ENCODE data around the gene RPTOR.

GRCh38 chr17:80947200-80947940 is 402.7 kb downstream of the RPTOR start:
- TF ChIP-seq POLR2AphosphoS5 (IDR thresholded peaks at IDR 0.05; ENCODE audit: borderline replicate concordance, low read depth, low read length): no peak
- no peak for TF ChIP-seq EZH2 (IDR thresholded peaks at IDR 0.05)
